K562 (cell line): ENCODE results near the gene CUEDC2. TPM values are rescaled to one million over a fixed set of nuclear protein-coding genes. Genes with fewer than 3 reads are reported as not detected.
A peak's percentile ranks its signal among the peaks of the same experiment; 100 is the strongest.

ENCODE experiments used
- CLOCK ChIP-seq: fragments of 250-450 bp; sonication (Bioruptor Pico); IDR thresholded peaks from 2 replicates; pipeline ENCODE4 v1.4.0; 2020; ENCODE audit warnings: mild to moderate bottlenecking, moderate library complexity, borderline replicate concordance
- CREB3 ChIP-seq: fragments of 450-650 bp; conservative IDR thresholded peaks from 2 replicates; pipeline ENCODE4 v1.6.1; 2016; ENCODE audit warnings: missing genetic modification characterization, low read depth, mild to moderate bottlenecking, missing compliant biosample characterization, moderate library complexity
- DIDO1 ChIP-seq: fragments of 450-650 bp; IDR thresholded peaks from 2 replicates; pipeline ENCODE4 v1.6.1; 2016; ENCODE audit warnings: low read depth, missing biosample characterization, missing genetic modification characterization
- ELF1 ChIP-seq: fragments of 200-800 bp; sonication (Bioruptor generic); IDR thresholded peaks from 2 replicates; pipeline ENCODE4 v1.6.1; 2016; ENCODE audit warnings: missing genetic modification characterization, missing compliant biosample characterization
- GTF2E2 ChIP-seq: fragments of 200-800 bp; sonication (Bioruptor generic); IDR thresholded peaks from 2 replicates; pipeline ENCODE4 v1.6.1; 2016; ENCODE audit warnings: missing genetic modification characterization, missing compliant biosample characterization
- KLF1 ChIP-seq: fragments of 450-650 bp; IDR thresholded peaks from 2 replicates; pipeline ENCODE4 v1.6.1; 2016; ENCODE audit warnings: missing genetic modification characterization, missing compliant biosample characterization
- MAFF ChIP-seq: IDR thresholded peaks from 2 replicates; pipeline ENCODE4 v1.6.1; 2012; ENCODE audit warnings: low read length, improper control_type of control experiment
- MEF2A ChIP-seq: IDR thresholded peaks from 2 replicates; pipeline ENCODE4 v1.6.1; 2011; ENCODE audit warnings: low read depth, mild to moderate bottlenecking, low read length, moderate library complexity; ENCODE audit not compliant: control insufficient read depth
- PCBP2 ChIP-seq: fragments of 200-400 bp; formaldehyde crosslinking; IDR thresholded peaks from 2 replicates; pipeline ENCODE4 v1.6.1; 2018; ENCODE audit warnings: low read length, low read depth, mild to moderate bottlenecking, moderate library complexity; ENCODE audit not compliant: poor library complexity, severe bottlenecking
- SLC30A9 ChIP-seq: fragments of 250-450 bp; sonication (Bioruptor Pico); IDR thresholded peaks from 2 replicates; pipeline ENCODE4 v1.8.0; 2022; ENCODE audit warnings: mild to moderate bottlenecking, moderate library complexity
- SMAD1 ChIP-seq: fragments of 150-350 bp; IDR thresholded peaks from 2 replicates; pipeline ENCODE4 v1.6.1; 2014; ENCODE audit warnings: low read length, low read depth; ENCODE audit not compliant: partially characterized antibody
- STAG1 ChIP-seq: sonication (generic); formaldehyde crosslinking; IDR thresholded peaks from 2 replicates; pipeline ENCODE4 v1.5.0; 2020; ENCODE audit warnings: missing genetic modification reagents, borderline replicate concordance
- ZBTB1 ChIP-seq: sonication (generic); formaldehyde crosslinking; IDR thresholded peaks from 2 replicates; pipeline ENCODE4 v1.8.1; 2023; ENCODE audit warnings: missing genetic modification reagents, low read depth, mild to moderate bottlenecking, borderline replicate concordance
- ZMIZ1 ChIP-seq, 2 experiments: fragments of 150-350 bp in 1 of 2; IDR thresholded peaks; 2 replicates each; pipeline ENCODE4 v1.6.1; 2012 to 2016; ENCODE audit warnings: low read depth in 2 of 2, low read length in 2 of 2, mild to moderate bottlenecking in 1 of 2, moderate library complexity in 1 of 2
- ZNF134 ChIP-seq: fragments of 250-450 bp; sonication (Bioruptor Pico); conservative IDR thresholded peaks from 2 replicates; pipeline ENCODE4 v1.4.0; 2020
- ZNF507 ChIP-seq: conservative IDR thresholded peaks from 2 replicates; pipeline ENCODE4 v1.6.1; 2017; ENCODE audit warnings: missing genetic modification characterization, missing compliant biosample characterization
- ZNF57 ChIP-seq: fragments of 450-650 bp; formaldehyde crosslinking; IDR thresholded peaks from 2 replicates; pipeline ENCODE4 v1.4.0; 2020; ENCODE audit warnings: mild to moderate bottlenecking, moderate library complexity
- ZNF639 ChIP-seq, 2 experiments: fragments of 200-800 bp in 1 of 2; sonication (Bioruptor generic) in 1 of 2; sonication (generic) in 1 of 2; formaldehyde crosslinking in 1 of 2; IDR thresholded peaks in 1 of 2; conservative IDR thresholded peaks in 1 of 2; 2 replicates each; pipeline versions ENCODE4 v1.5.0 to v1.6.1; 2016 to 2020; ENCODE audit warnings: missing compliant biosample characterization in 1 of 2, missing genetic modification characterization in 1 of 2, missing genetic modification reagents in 1 of 2
- ZNF75A ChIP-seq: fragments of 450-650 bp; formaldehyde crosslinking; IDR thresholded peaks from 2 replicates; pipeline ENCODE4 v1.4.0; 2020; ENCODE audit warnings: mild to moderate bottlenecking
- polyA plus RNA-seq, 8 experiments: library from polyadenylated mRNA; depleted of rRNA in 4 of 8; stranded (reverse) in 5 of 8; unstranded in 3 of 8; fragments of >200 nt; fragmentation: Nextera tagmentation in 2 of 8; fragmentation: Illumina TruSeq in 1 of 8; extraction: Ambion mirVana in 2 of 8; extraction: Trizol in 1 of 8; gene quantifications; 2 replicates each; pipeline versions ENCODE4 v1.2.1 to v1.2.3, GENCODE V29; 2011 to 2014; ENCODE audit warnings: inconsistent platforms in 1 of 8, missing spikeins in 1 of 8
- total RNA-seq, 7 experiments: library from RNA; depleted of rRNA in 6 of 7; stranded (reverse); fragments of >200 nt in 6 of 7; fragmentation: Illumina TruSeq in 2 of 7; extraction: Trizol in 2 of 7; gene quantifications; 2 replicates each; pipeline versions ENCODE4 v1.2.1 to v1.2.3, GENCODE V29; 2011 to 2021; ENCODE audit warnings: low replicate concordance in 1 of 7

Gene CUEDC2
- total and polyA plus RNA-seq, 9 of the 15 experiments (the other 6 are each of a cell fraction or from before 2014, with no cell fraction given) = 8.5 to 48.9 (median 27.4) TPM

- no peak for TF ChIP-seq ZNF134 (CRISPR knock-in tag)
- TF ChIP-seq ZMIZ1 (IDR thresholded peaks at IDR 0.05; ENCODE audit: low read depth in 2 of 2, low read length in 2 of 2) = no peak
- no peak for TF ChIP-seq ZNF507
- TF ChIP-seq STAG1 (CRISPR knock-in tag) = no peak
- TF ChIP-seq DIDO1 (tag) = no peak
- TF ChIP-seq ELF1 (tag) = peak; percentile 90
- TF ChIP-seq ZNF75A (CRISPR knock-in tag) = no peak
- no peak for TF ChIP-seq MEF2A
- TF ChIP-seq CLOCK (CRISPR knock-in tag) = no peak
- no peak for TF ChIP-seq ZBTB1 (CRISPR knock-in tag)
- TF ChIP-seq CREB3 = no peak
- no peak for TF ChIP-seq SMAD1
- no peak for TF ChIP-seq MAFF
- no peak for TF ChIP-seq GTF2E2 (tag)
- no peak for TF ChIP-seq ZNF639 (CRISPR knock-in tag; conservative IDR thresholded peaks at IDR 0.05 in 1 of 2, IDR thresholded peaks at IDR 0.05 in 1 of 2)
- TF ChIP-seq ZNF57 (CRISPR knock-in tag) = no peak
- TF ChIP-seq SLC30A9 (CRISPR knock-in tag) = no peak
- no peak for TF ChIP-seq KLF1 (tag)
- TF ChIP-seq PCBP2 = no peak
These were observed 38.1 kb downstream of the CUEDC2 start (continued) for GRCh38 chr10:102394079-102394800.
